Activated CD8-positive, alpha-beta memory T cell treated with anti-CD3 and anti-CD28 coated beads, Interleukin-2, amount 10 ng/mL, durations not matched to agents 7 days and 5 days (primary cell): ENCODE measurements around the gene RABGAP1L. TPM values are rescaled to one million over a fixed set of nuclear protein-coding genes. Genes with fewer than 3 reads are reported as not detected.

Experiments
- ATAC-seq: fragments of 150-1000 bp; cut with Tn5 transposase; one replicate; pipeline ENCODE4 v1.10.0; 2021; ENCODE audit warnings: moderate library complexity
- CTCF ChIA-PET: fragments of 350-600 bp; sonication (Branson Sonifier 250); formaldehyde crosslinking; loops from one replicate; lab custom pipeline; 2021; ENCODE audit warnings: antibody characterized with exemption; lab: Charles Lee
- DNase-seq: peaks from one replicate; pipeline ENCODE4 v3.0.0-alpha.2; 2020
- H3K27ac Mint-ChIP-seq: one replicate; pipeline ENCODE4 v1.8.0; 2021; ENCODE audit warnings: mild to moderate bottlenecking, mixed read lengths
- H3K27me3 Mint-ChIP-seq: one replicate; pipeline ENCODE4 v1.8.0; 2021; ENCODE audit warnings: mixed read lengths
- H3K36me3 Mint-ChIP-seq: one replicate; pipeline ENCODE4 v1.8.0; 2021; ENCODE audit warnings: mild to moderate bottlenecking, mixed read lengths
- H3K4me1 Mint-ChIP-seq: one replicate; pipeline ENCODE4 v1.8.0; 2021; ENCODE audit warnings: mixed read lengths
- H3K4me3 Mint-ChIP-seq: one replicate; pipeline ENCODE4 v1.8.0; 2021; ENCODE audit warnings: mild to moderate bottlenecking, moderate library complexity, mixed read lengths
- H3K9me3 Mint-ChIP-seq: one replicate; pipeline ENCODE4 v1.8.0; 2022; ENCODE audit warnings: low read depth, mixed read lengths
- total RNA-seq, 2 experiments: library from RNA; stranded (reverse); gene quantifications; one replicate each; pipeline ENCODE4 v1.2.3, GENCODE V29; 2021

Gene RABGAP1L
- total RNA-seq, 2 experiments from 2014 or later: 60.5 to 83.5 TPM

- CTCF ChIA-PET: interaction anchor here (0.7 to 2.0 kb wide), 7 partner anchors 10 to 588 kb away, joined by 3 to 11 read pairs (median 4); partner anchors contain the start of gene SLC9C2
- ATAC-seq (no peak), DNase-seq (no peak)
- Mint-ChIP-seq H3K4me1 (peaks cover 36% of the 10 kb centered on the region), H3K9me3 (peaks cover 3% of the 10 kb centered on the region), H3K36me3 (peaks cover 17% of the 10 kb centered on the region), H3K4me3 (peak overlapping the region; percentile 52), H3K27me3 (no peaks in the 10 kb centered on the region), H3K27ac (peak overlapping the region; percentile 61)
These were observed 31.4 kb downstream of the RABGAP1L start for GRCh38 chr1:174190691-174191199.

GRCh38 chr1:174191349-174191862, 32.1 kb downstream of the RABGAP1L start:
- Mint-ChIP-seq H3K27ac (peak overlapping the region; percentile 19), H3K4me3 (no peak overlapping the region), H3K36me3 (peaks cover 17% of the 10 kb centered on the region), H3K27me3 (no peaks in the 10 kb centered on the region), H3K9me3 (peaks cover 3% of the 10 kb centered on the region), H3K4me1 (peaks cover 36% of the 10 kb centered on the region)
- ATAC-seq (peak; percentile 76), DNase-seq (no peak)
- CTCF ChIA-PET: interaction anchor here (1.3 to 2.0 kb wide), 3 partner anchors 9 to 13 kb away, joined by 3 to 11 read pairs (median 7); no protein-coding TSS in a partner anchor

- ATAC-seq (no peak), DNase-seq (no peak)
- H3K27me3 Mint-ChIP-seq: no peaks in the 10 kb centered on the region
- H3K4me3 Mint-ChIP-seq: no peak overlapping the region
- H3K36me3 Mint-ChIP-seq: peaks cover 12% of the 10 kb centered on the region
- CTCF ChIA-PET: no interaction called here
- H3K4me1 Mint-ChIP-seq: peaks cover 33% of the 10 kb centered on the region
- H3K9me3 Mint-ChIP-seq: no peaks in the 10 kb centered on the region
- H3K27ac Mint-ChIP-seq: no peak overlapping the region
These were observed 35.1 kb downstream of the RABGAP1L start for GRCh38 chr1:174194461-174194860.

- DNase-seq (no peak), ATAC-seq (no peak)
- peaks cover 25% of the 10 kb centered on the region for H3K36me3 Mint-ChIP-seq
- no peak overlapping the region for H3K27ac Mint-ChIP-seq
- H3K4me1 Mint-ChIP-seq: peaks cover 20% of the 10 kb centered on the region
- H3K27me3 Mint-ChIP-seq: no peaks in the 10 kb centered on the region
- CTCF ChIA-PET: interaction anchor here (0.6 kb wide), 1 partner anchor 66 kb away, joined by 3 read pairs; no protein-coding TSS in a partner anchor
- H3K9me3 Mint-ChIP-seq: no peaks in the 10 kb centered on the region
- no peak overlapping the region for H3K4me3 Mint-ChIP-seq
These were observed 37.8 kb downstream of the RABGAP1L start for GRCh38 chr1:174197088-174197487.

- Mint-ChIP-seq H3K27ac (no peak overlapping the region), H3K27me3 (no peaks in the 10 kb centered on the region), H3K9me3 (no peaks in the 10 kb centered on the region), H3K4me3 (no peak overlapping the region), H3K4me1 (peaks cover 19% of the 10 kb centered on the region), H3K36me3 (peaks cover 27% of the 10 kb centered on the region)
- CTCF ChIA-PET: interaction anchor here (0.6 kb wide), 1 partner anchor 66 kb away, joined by 3 read pairs; no protein-coding TSS in a partner anchor
- ATAC-seq: no peak
- no peak for DNase-seq
These were observed 38.2 kb downstream of the RABGAP1L start for GRCh38 chr1:174197547-174197946.

GRCh38 chr1:174198202-174198601, 38.9 kb downstream of the RABGAP1L start:
- Mint-ChIP-seq H3K27ac (no peak overlapping the region), H3K9me3 (peaks cover 3% of the 10 kb centered on the region), H3K4me1 (peaks cover 17% of the 10 kb centered on the region), H3K36me3 (peaks cover 32% of the 10 kb centered on the region), H3K27me3 (no peaks in the 10 kb centered on the region), H3K4me3 (no peak overlapping the region)
- no peak for ATAC-seq
- CTCF ChIA-PET: no interaction called here
- no peak for DNase-seq

- no peak overlapping the region for H3K4me3 Mint-ChIP-seq
- DNase-seq: no peak
- no peaks in the 10 kb centered on the region for H3K27me3 Mint-ChIP-seq
- no peak for ATAC-seq
- peaks cover 45% of the 10 kb centered on the region for H3K36me3 Mint-ChIP-seq
- CTCF ChIA-PET: interaction anchor here (1.1 to 1.4 kb wide), 2 partner anchors 9 to 48 kb away, joined by 3 read pairs; no protein-coding TSS in a partner anchor
- H3K9me3 Mint-ChIP-seq: peaks cover 6% of the 10 kb centered on the region
- H3K4me1 Mint-ChIP-seq: peaks cover 25% of the 10 kb centered on the region
- peak overlapping the region; percentile 40 for H3K27ac Mint-ChIP-seq
These were observed 41.4 kb downstream of the RABGAP1L start for GRCh38 chr1:174200746-174201145.

- peaks cover 50% of the 10 kb centered on the region for H3K4me1 Mint-ChIP-seq
- peaks cover 13% of the 10 kb centered on the region for H3K9me3 Mint-ChIP-seq
- H3K36me3 Mint-ChIP-seq: peaks cover 58% of the 10 kb centered on the region
- ATAC-seq (peak; percentile 86), DNase-seq (peak; percentile 59)
- CTCF ChIA-PET: interaction anchor here (0.9 to 2.8 kb wide), 6 partner anchors 13 to 336 kb away, joined by 3 to 9 read pairs (median 5); partner anchors contain the start of genes RABGAP1L and ZBTB37
- H3K4me3 Mint-ChIP-seq: peak overlapping the region; percentile 69
- peak overlapping the region; percentile 93 for H3K27ac Mint-ChIP-seq
- no peaks in the 10 kb centered on the region for H3K27me3 Mint-ChIP-seq
These were observed 45.5 kb downstream of the RABGAP1L start for GRCh38 chr1:174204697-174205308.

GRCh38 chr1:174206148-174206836, 47.0 kb downstream of the RABGAP1L start:
- DNase-seq: no peak
- peak; percentile 50 for ATAC-seq
- peak overlapping the region; percentile 3 for H3K4me3 Mint-ChIP-seq
- peaks cover 61% of the 10 kb centered on the region for H3K36me3 Mint-ChIP-seq
- no peaks in the 10 kb centered on the region for H3K27me3 Mint-ChIP-seq
- H3K4me1 Mint-ChIP-seq: peaks cover 45% of the 10 kb centered on the region
- CTCF ChIA-PET: interaction anchor here (0.8 to 2.8 kb wide), 5 partner anchors 11 to 338 kb away, joined by 3 to 9 read pairs (median 4); partner anchors contain the start of gene ZBTB37
- peak overlapping the region; percentile 93 for H3K27ac Mint-ChIP-seq
- peaks cover 26% of the 10 kb centered on the region for H3K9me3 Mint-ChIP-seq

- Mint-ChIP-seq H3K9me3 (peaks cover 29% of the 10 kb centered on the region), H3K4me1 (peaks cover 38% of the 10 kb centered on the region)
- DNase-seq: no peak
These were observed 50.2 kb downstream of the RABGAP1L start for GRCh38 chr1:174209347-174210187.

GRCh38 chr1:174211486-174211885, 52.2 kb downstream of the RABGAP1L start:
- Mint-ChIP-seq H3K9me3 (peaks cover 27% of the 10 kb centered on the region), H3K4me1 (peaks cover 19% of the 10 kb centered on the region), H3K36me3 (peaks cover 40% of the 10 kb centered on the region), H3K27ac (no peak overlapping the region), H3K27me3 (no peaks in the 10 kb centered on the region), H3K4me3 (no peak overlapping the region)
- CTCF ChIA-PET: no interaction called here
- no peak for ATAC-seq
- no peak for DNase-seq

More at GRCh38 chr1:174209347-174210187, 50.2 kb downstream of the RABGAP1L start:
- no peak overlapping the region for H3K27ac Mint-ChIP-seq
- H3K36me3 Mint-ChIP-seq: peaks cover 52% of the 10 kb centered on the region
- ATAC-seq: no peak
- CTCF ChIA-PET: no interaction called here
- no peak overlapping the region for H3K4me3 Mint-ChIP-seq
- H3K27me3 Mint-ChIP-seq: no peaks in the 10 kb centered on the region

GRCh38 chr1:174215766-174216165, 56.4 kb downstream of the RABGAP1L start:
- ATAC-seq (no peak), DNase-seq (no peak)
- Mint-ChIP-seq H3K27me3 (no peaks in the 10 kb centered on the region), H3K9me3 (peaks cover 11% of the 10 kb centered on the region), H3K27ac (no peak overlapping the region), H3K36me3 (peaks cover 18% of the 10 kb centered on the region), H3K4me1 (no peaks in the 10 kb centered on the region), H3K4me3 (no peak overlapping the region)
- CTCF ChIA-PET: no interaction called here
